ENCODE results near the gene OVCA2.

OVCA2 gene

GRCh38 chr17:2013994-2014317 lies 27.9 kb upstream of the OVCA2 start:
- no peak for DNase-seq (ENCODE audit: low spot score)

GRCh38 chr17:2015314-2015713 lies 26.5 kb upstream of the OVCA2 start:
- DNase-seq (ENCODE audit: low spot score), result no peak

- no peak for DNase-seq (ENCODE audit: low spot score)
Observed at GRCh38 chr17:2016494-2016893, 25.3 kb upstream of the OVCA2 start.

GRCh38 chr17:2017274-2017941 lies 24.4 kb upstream of the OVCA2 start:
- DNase-seq (ENCODE audit: low spot score), result no peak

- no peak for DNase-seq (ENCODE audit: low spot score)
Observed at GRCh38 chr17:2018716-2019510, 22.9 kb upstream of the OVCA2 start.

- no peak for DNase-seq (ENCODE audit: low spot score)
Observed at GRCh38 chr17:2019723-2020122, 22.1 kb upstream of the OVCA2 start.

GRCh38 chr17:2020721-2021120 lies 21.1 kb upstream of the OVCA2 start:
- DNase-seq (ENCODE audit: low spot score), result no peak

- DNase-seq (ENCODE audit: low spot score), result no peak
Observed at GRCh38 chr17:2022647-2023240, 19.1 kb upstream of the OVCA2 start.

GRCh38 chr17:2023256-2023655 lies 18.6 kb upstream of the OVCA2 start:
- DNase-seq (ENCODE audit: low spot score), result no peak

GRCh38 chr17:2023692-2024571 lies 17.9 kb upstream of the OVCA2 start:
- DNase-seq (ENCODE audit: low spot score), result peak; percentile 81

- no peak for DNase-seq (ENCODE audit: low spot score)
Observed at GRCh38 chr17:2024572-2025219, 17.1 kb upstream of the OVCA2 start.

GRCh38 chr17:2025220-2025621 lies 16.6 kb upstream of the OVCA2 start, which contains the start of gene RTN4RL1:
Gene RTN4RL1 (minus strand): TSS chr17:2025334. CDS start chr17:2024865, 469 bp downstream.
- DNase-seq (ENCODE audit: low spot score), result peak; percentile 77

- DNase-seq (ENCODE audit: low spot score), result peak; percentile 73
Observed at GRCh38 chr17:2025622-2026309, 16.1 kb upstream of the OVCA2 start.

- no peak for DNase-seq (ENCODE audit: low spot score)
Observed at GRCh38 chr17:2027528-2028233, 14.1 kb upstream of the OVCA2 start.

- DNase-seq (ENCODE audit: low spot score), result no peak
Observed at GRCh38 chr17:2028234-2028614, 13.6 kb upstream of the OVCA2 start.

GRCh38 chr17:2028737-2029136 lies 13.1 kb upstream of the OVCA2 start:
- DNase-seq (ENCODE audit: low spot score), result no peak

GRCh38 chr17:2029911-2030778 lies 11.7 kb upstream of the OVCA2 start, which contains the start of gene DPH1:
Gene DPH1 (plus strand): TSS chr17:2030153. CDS start chr17:2030170, 17 bp downstream.
- peak; percentile 82 for DNase-seq (ENCODE audit: low spot score)

GRCh38 chr17:2030779-2031163 lies 11.1 kb upstream of the OVCA2 start:
- no peak for DNase-seq (ENCODE audit: low spot score)

GRCh38 chr17:2033153-2033552 lies 8.7 kb upstream of the OVCA2 start:
- no peak for DNase-seq (ENCODE audit: low spot score)

All from D341Med (cell line).